Adrenal gland (tissue), 5 donors: ENCODE data around the gene SLC8A2.

Source experiments
- CTCF ChIP-seq, 6 experiments: fragments of 450-650 bp in 4 of 6; fragments of 200-600 bp in 2 of 6; sonication (generic) in 1 of 6; IDR thresholded peaks; 1 replicate in 5 of 6; 2 replicates in 1 of 6; pipeline versions ENCODE4 v1.5.1 to v1.8.0; 2016 to 2021; ENCODE audit warnings: antibody characterized with exemption in 6 of 6, mild to moderate bottlenecking in 2 of 6, moderate library complexity in 1 of 6
- POLR2A ChIP-seq, 2 donors: fragments of 450-650 bp; IDR thresholded peaks; one replicate each; pipeline ENCODE4 v1.6.1; 2017; ENCODE audit warnings: antibody characterized with exemption in 2 of 2, mild to moderate bottlenecking in 2 of 2, moderate library complexity in 1 of 2
- donor health status: DM: no; HTN: no; CAD: no.

GRCh38 chr19:47503130-47503825 is 31.6 kb upstream of the SLC8A2 start:
- TF ChIP-seq POLR2A (IDR thresholded peaks at IDR 0.05) (no peak), CTCF (IDR thresholded peaks at IDR 0.05) (no peak)
